ENCODE data around the gene EYS. TPM values are rescaled to one million over a fixed set of nuclear protein-coding genes. Genes with fewer than 3 reads are reported as not detected.

The EYS gene
- total and polyA plus RNA-seq, 3 experiments from 2014 or later, result not detected

DNA sequence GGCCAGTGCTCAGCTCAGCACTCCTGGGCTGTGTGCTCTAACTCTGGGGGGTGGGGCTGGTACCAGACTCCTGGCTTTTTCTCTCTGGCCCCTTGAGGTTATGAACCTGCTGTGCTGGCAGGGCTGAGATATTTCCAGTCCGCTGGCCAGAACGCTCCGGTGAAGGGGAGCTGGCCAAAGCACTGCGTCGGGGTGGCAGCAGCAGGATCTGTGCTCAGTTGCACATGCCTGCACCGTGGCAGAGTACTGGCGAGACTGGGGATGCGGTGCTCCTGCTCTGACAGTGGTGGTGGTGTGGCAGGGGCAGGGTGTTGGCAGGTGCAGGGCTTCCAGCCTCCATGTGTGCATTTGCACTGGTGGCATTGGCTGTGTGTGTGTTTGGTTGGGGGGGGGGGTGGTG, 1697.0 kb downstream of the EYS start:
- POLR2A ChIA-PET, result no interaction called here
- no peaks in the 10 kb centered on the region for H3K36me3 ChIP-seq (ENCODE audit: insufficient read depth, low read length)

DNA sequence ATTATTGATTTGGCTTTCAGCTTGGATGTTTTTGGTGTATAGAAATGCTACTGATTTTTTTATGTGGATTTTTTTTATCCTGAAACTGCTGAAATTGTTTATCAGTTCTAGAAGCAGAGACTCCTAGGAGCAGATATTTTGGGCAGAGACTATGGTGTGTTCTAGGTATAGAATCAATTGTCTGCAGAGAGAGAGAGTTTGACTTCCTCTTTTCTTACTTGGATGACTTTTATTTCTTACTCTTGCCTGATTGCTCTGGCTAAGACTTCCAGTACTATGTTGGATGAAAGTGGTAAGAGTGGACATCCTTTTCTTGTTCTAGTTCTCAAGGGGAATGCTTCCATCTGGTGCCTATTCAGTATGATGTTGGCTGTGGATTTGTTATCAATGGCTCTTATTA, 1700.8 kb downstream of the EYS start:
- H3K27me3 Mint-ChIP-seq, result peaks cover 0 to 1% of the 10 kb centered on the region in 2 donors
- H3K27me3 ChIP-seq (ENCODE audit: insufficient read depth, low read length, poor library complexity, severe bottlenecking), result no peaks in the 10 kb centered on the region
- H3K9me3 Mint-ChIP-seq, result peaks cover 8 to 22% (median 10%) of the 10 kb centered on the region in 5 donors
- no peaks in the 10 kb centered on the region for H3K36me3 Mint-ChIP-seq
- ChIA-PET POLR2A (no interaction called here), CTCF (no interaction called here)
- H3K4me3 Mint-ChIP-seq, result no peak overlapping the region
- H3K9me3 ChIP-seq (ENCODE audit: low read length), result no peaks in the 10 kb centered on the region
- H3K4me3 ChIP-seq (ENCODE audit: low read length), result no peak overlapping the region
- H3K27ac Mint-ChIP-seq, result no peak overlapping the region
- DNase-seq, result no peak
- no peaks in the 10 kb centered on the region for H3K4me1 Mint-ChIP-seq
- no peaks in the 10 kb centered on the region for H3K4me1 ChIP-seq (ENCODE audit: insufficient read depth, low read length)
- H3K36me3 ChIP-seq (ENCODE audit: insufficient read depth, low read length), result no peaks in the 10 kb centered on the region
- no peak overlapping the region for H3K27ac ChIP-seq (ENCODE audit: low read depth, low read length)

More for the DNA sequence above, 1697.0 kb downstream of the EYS start:
- no peaks in the 10 kb centered on the region for H3K4me1 ChIP-seq (ENCODE audit: insufficient read depth, low read length)
- Mint-ChIP-seq H3K27ac (no peak overlapping the region), H3K27me3 (peaks cover 0 to 1% of the 10 kb centered on the region in 2 donors), H3K4me3 (no peak overlapping the region), H3K4me1 (no peaks in the 10 kb centered on the region), H3K9me3 (peaks cover 7 to 19% (median 14%) of the 10 kb centered on the region in 5 donors), H3K36me3 (no peaks in the 10 kb centered on the region)
- H3K27ac ChIP-seq (ENCODE audit: low read depth, low read length), result no peak overlapping the region
- no peak overlapping the region for H3K4me3 ChIP-seq (ENCODE audit: low read length)
- H3K27me3 ChIP-seq (ENCODE audit: insufficient read depth, low read length, poor library complexity, severe bottlenecking), result no peaks in the 10 kb centered on the region
- no peak for DNase-seq
- CTCF ChIA-PET, result no interaction called here
- H3K9me3 ChIP-seq (ENCODE audit: low read length), result no peaks in the 10 kb centered on the region

DNA sequence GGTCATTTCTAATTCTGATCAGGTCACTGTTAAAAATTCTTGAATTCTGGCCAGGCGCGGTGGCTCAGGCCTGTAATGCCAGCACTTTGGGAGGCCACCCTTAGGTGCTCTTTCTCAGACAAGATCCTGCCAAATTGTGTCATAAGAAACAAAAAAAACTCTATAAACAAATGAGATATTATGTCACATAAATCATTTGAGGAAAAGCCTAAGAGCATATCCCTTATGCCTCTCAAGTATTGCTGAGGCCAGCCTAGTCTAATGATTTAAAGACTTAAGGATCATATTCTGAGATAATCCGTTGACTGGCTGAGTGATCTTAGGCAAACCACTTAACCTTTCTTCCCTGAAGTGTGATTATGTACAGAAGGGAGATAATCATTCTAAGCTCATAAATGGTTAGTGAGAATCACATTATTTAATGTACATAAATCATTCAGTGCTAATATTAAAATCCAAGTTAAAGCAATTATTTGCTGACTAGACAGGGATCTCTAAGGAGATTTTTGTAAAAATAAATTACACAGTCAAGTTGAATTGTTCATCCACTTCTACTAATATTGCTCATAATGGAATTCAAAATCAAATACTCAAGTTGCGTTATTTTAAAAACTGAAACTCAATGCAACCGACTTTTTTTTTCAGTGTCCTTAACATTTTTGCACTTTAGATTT, 1706.1 kb downstream of the EYS start:
- no peak overlapping the region for H3K27ac Mint-ChIP-seq
- no peaks in the 10 kb centered on the region for H3K27me3 Mint-ChIP-seq
- H3K36me3 Mint-ChIP-seq, result no peaks in the 10 kb centered on the region
- no peak for DNase-seq
- H3K9me3 Mint-ChIP-seq, result peaks cover 0 to 10% (median 4%) of the 10 kb centered on the region in 5 donors
- POLR2A ChIA-PET, result no interaction called here
- no peaks in the 10 kb centered on the region for H3K4me1 ChIP-seq (ENCODE audit: insufficient read depth, low read length)
- H3K27me3 ChIP-seq (ENCODE audit: insufficient read depth, low read length, poor library complexity, severe bottlenecking), result no peaks in the 10 kb centered on the region
- H3K27ac ChIP-seq (ENCODE audit: low read depth, low read length), result no peak overlapping the region
- H3K4me3 ChIP-seq (ENCODE audit: low read length), result no peak overlapping the region
- H3K4me3 Mint-ChIP-seq, result no peak overlapping the region
- H3K4me1 Mint-ChIP-seq, result no peaks in the 10 kb centered on the region
- no peaks in the 10 kb centered on the region for H3K9me3 ChIP-seq (ENCODE audit: low read length)
- H3K36me3 ChIP-seq (ENCODE audit: insufficient read depth, low read length), result no peaks in the 10 kb centered on the region
- CTCF ChIA-PET, result no interaction called here

DNA sequence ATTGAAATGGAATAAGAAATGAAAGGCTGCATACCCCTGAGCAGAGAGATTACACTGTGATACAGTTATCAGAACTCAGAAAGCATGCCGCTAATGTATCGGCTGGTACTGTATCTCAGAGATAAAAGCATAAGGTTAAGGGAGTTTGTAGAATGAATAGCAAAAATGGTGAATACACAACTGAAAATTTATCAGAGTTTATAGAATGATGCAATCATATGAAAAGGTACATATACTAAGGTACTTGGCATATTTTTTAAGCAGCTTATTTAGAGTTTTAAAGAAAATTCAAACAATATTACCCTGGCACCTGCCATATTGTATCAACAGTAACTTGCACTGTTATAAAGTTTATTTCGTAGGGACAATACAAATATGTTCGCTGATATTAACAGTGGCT, 1707.4 kb downstream of the EYS start:
- CTCF ChIA-PET, result no interaction called here
- H3K4me3 Mint-ChIP-seq, result no peak overlapping the region
- H3K27me3 ChIP-seq (ENCODE audit: insufficient read depth, low read length, poor library complexity, severe bottlenecking), result no peaks in the 10 kb centered on the region
- no peaks in the 10 kb centered on the region for H3K9me3 ChIP-seq (ENCODE audit: low read length)
- no peak overlapping the region for H3K4me3 ChIP-seq (ENCODE audit: low read length)
- no peaks in the 10 kb centered on the region for H3K4me1 Mint-ChIP-seq
- no peak for DNase-seq
- H3K27me3 Mint-ChIP-seq, result no peaks in the 10 kb centered on the region
- POLR2A ChIA-PET, result no interaction called here
- no peak overlapping the region for H3K27ac Mint-ChIP-seq
- no peak overlapping the region for H3K27ac ChIP-seq (ENCODE audit: low read depth, low read length)
- no peaks in the 10 kb centered on the region for H3K36me3 ChIP-seq (ENCODE audit: insufficient read depth, low read length)
- H3K4me1 ChIP-seq (ENCODE audit: insufficient read depth, low read length), result no peaks in the 10 kb centered on the region
- peaks cover 0 to 6% (median 4%) of the 10 kb centered on the region in 5 donors for H3K9me3 Mint-ChIP-seq
- H3K36me3 Mint-ChIP-seq, result no peaks in the 10 kb centered on the region

DNA sequence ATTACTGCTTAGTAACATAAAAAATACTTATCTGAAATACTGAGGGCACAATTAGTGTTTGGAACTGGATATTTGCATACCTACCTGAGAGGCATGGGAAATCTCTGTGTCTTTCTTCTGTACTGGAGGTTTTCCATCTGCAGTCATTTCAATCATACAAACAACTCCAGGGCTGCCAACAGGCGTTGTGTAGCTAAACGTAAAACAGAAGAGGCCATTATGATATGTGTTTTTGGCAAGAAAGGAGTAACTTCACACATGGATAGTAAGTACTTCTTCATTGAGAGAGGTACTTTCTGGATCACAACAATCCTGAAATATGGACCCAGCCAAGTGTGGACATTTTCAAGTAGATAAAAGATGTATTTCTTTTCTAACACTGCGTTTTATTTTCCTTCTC, 1708.0 kb downstream of the EYS start:
- no peak overlapping the region for H3K27ac Mint-ChIP-seq
- no peaks in the 10 kb centered on the region for H3K36me3 Mint-ChIP-seq
- H3K9me3 ChIP-seq (ENCODE audit: low read length), result no peaks in the 10 kb centered on the region
- no peak for DNase-seq
- H3K27me3 Mint-ChIP-seq, result no peaks in the 10 kb centered on the region
- ChIA-PET CTCF (no interaction called here), POLR2A (no interaction called here)
- H3K4me1 ChIP-seq (ENCODE audit: insufficient read depth, low read length), result no peaks in the 10 kb centered on the region
- no peaks in the 10 kb centered on the region for H3K27me3 ChIP-seq (ENCODE audit: insufficient read depth, low read length, poor library complexity, severe bottlenecking)
- H3K27ac ChIP-seq (ENCODE audit: low read depth, low read length), result no peak overlapping the region
- no peak overlapping the region for H3K4me3 ChIP-seq (ENCODE audit: low read length)
- H3K36me3 ChIP-seq (ENCODE audit: insufficient read depth, low read length), result no peaks in the 10 kb centered on the region
- peaks cover 0 to 6% (median 4%) of the 10 kb centered on the region in 5 donors for H3K9me3 Mint-ChIP-seq
- H3K4me3 Mint-ChIP-seq, result no peak overlapping the region
- H3K4me1 Mint-ChIP-seq, result no peaks in the 10 kb centered on the region

DNA sequence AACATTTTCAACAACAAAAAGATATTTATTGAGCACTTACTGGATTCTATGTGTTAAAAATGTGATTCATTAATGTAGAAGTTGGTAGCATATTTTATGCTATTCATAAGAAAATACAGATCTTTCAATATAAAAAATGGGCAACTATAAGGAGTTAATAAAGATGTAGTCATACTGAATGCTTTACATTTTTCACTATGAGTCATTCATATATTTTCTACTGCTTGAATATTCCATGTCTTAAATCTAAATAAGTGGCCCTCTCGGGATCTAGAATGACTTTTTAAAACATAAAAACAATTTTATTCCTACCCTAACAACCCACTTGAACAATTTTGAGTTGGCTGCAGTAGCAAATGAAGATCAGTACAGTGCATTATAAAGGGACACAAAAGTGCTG, 1709.3 kb downstream of the EYS start:
- H3K9me3 Mint-ChIP-seq, result peaks cover 0 to 7% (median 4%) of the 10 kb centered on the region in 5 donors

DNA sequence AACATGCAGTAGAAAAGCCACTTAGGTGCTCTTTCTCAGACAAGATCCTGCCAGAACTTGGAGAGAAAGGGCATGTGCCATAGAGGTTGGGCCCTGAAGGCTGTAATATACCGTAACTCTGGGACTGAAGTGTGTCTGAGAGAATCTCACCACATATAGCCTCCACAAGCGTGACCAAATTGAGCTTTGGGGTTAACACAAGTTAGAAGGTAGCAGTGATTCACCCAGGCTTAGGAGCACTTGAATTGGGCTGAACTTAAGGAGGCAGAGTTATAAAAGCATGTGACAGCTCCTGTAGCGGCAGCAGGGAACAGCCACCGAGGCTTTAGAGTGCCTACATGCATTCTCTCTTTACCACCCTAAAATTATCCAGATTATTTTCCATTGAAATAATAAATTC, 1709.8 kb downstream of the EYS start:
- H3K4me3 Mint-ChIP-seq, result no peak overlapping the region
- peaks cover 0 to 1% (median 0%) of the 10 kb centered on the region in 3 donors for H3K36me3 Mint-ChIP-seq
- H3K27me3 ChIP-seq (ENCODE audit: insufficient read depth, low read length, poor library complexity, severe bottlenecking), result no peaks in the 10 kb centered on the region
- no peak for DNase-seq
- H3K36me3 ChIP-seq (ENCODE audit: insufficient read depth, low read length), result no peaks in the 10 kb centered on the region
- no peak overlapping the region for H3K27ac ChIP-seq (ENCODE audit: low read depth, low read length)
- H3K27me3 Mint-ChIP-seq, result no peaks in the 10 kb centered on the region
- no peak overlapping the region for H3K4me3 ChIP-seq (ENCODE audit: low read length)
- ChIA-PET POLR2A (no interaction called here), CTCF (no interaction called here)
- H3K27ac Mint-ChIP-seq, result no peak overlapping the region
- no peaks in the 10 kb centered on the region for H3K4me1 ChIP-seq (ENCODE audit: insufficient read depth, low read length)
- peaks cover 0 to 7% (median 4%) of the 10 kb centered on the region in 5 donors for H3K9me3 Mint-ChIP-seq
- no peaks in the 10 kb centered on the region for H3K9me3 ChIP-seq (ENCODE audit: low read length)
- H3K4me1 Mint-ChIP-seq, result no peaks in the 10 kb centered on the region

More for the DNA sequence above, 1709.3 kb downstream of the EYS start:
- Histone ChIP-seq H3K4me1 (ENCODE audit: insufficient read depth, low read length) (no peaks in the 10 kb centered on the region), H3K36me3 (ENCODE audit: insufficient read depth, low read length) (no peaks in the 10 kb centered on the region), H3K9me3 (ENCODE audit: low read length) (no peaks in the 10 kb centered on the region), H3K27me3 (ENCODE audit: insufficient read depth, low read length, poor library complexity, severe bottlenecking) (no peaks in the 10 kb centered on the region), H3K4me3 (ENCODE audit: low read length) (no peak overlapping the region), H3K27ac (ENCODE audit: low read depth, low read length) (no peak overlapping the region)
- no peak overlapping the region for H3K4me3 Mint-ChIP-seq
- ChIA-PET POLR2A (no interaction called here), CTCF (no interaction called here)
- DNase-seq, result no peak
- no peaks in the 10 kb centered on the region for H3K4me1 Mint-ChIP-seq
- H3K27ac Mint-ChIP-seq, result no peak overlapping the region
- H3K27me3 Mint-ChIP-seq, result no peaks in the 10 kb centered on the region
- no peaks in the 10 kb centered on the region for H3K36me3 Mint-ChIP-seq

DNA sequence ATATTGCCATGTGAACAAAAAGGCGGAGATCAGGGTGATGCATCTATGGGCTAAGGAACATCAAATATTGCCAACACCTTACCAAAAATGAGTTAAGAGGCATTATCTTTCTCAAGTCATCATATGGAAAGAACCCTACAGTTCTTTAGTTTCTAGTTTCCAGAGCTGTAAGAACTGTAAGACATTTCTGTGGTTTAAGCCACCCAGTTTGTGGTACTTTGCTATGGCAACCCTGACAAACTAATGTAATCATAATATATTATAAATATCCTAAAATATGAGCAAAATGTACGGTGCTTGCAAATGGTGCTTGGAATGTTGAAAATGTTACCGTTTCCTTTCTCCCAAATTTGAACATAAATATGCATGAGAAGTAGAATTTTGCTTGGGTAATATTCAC, 1721.8 kb downstream of the EYS start:
- H3K4me3 ChIP-seq (ENCODE audit: low read length), result no peak overlapping the region
- no peak for DNase-seq
- no peak overlapping the region for H3K27ac ChIP-seq (ENCODE audit: low read depth, low read length)
- ChIA-PET POLR2A (no interaction called here), CTCF (no interaction called here)
- H3K36me3 ChIP-seq (ENCODE audit: insufficient read depth, low read length), result no peaks in the 10 kb centered on the region
- Mint-ChIP-seq H3K9me3 (peaks cover 0 to 5% (median 0%) of the 10 kb centered on the region in 5 donors), H3K27ac (no peak overlapping the region), H3K36me3 (no peaks in the 10 kb centered on the region), H3K4me1 (no peaks in the 10 kb centered on the region), H3K4me3 (no peak overlapping the region), H3K27me3 (no peaks in the 10 kb centered on the region)
- H3K4me1 ChIP-seq (ENCODE audit: insufficient read depth, low read length), result no peaks in the 10 kb centered on the region
- H3K9me3 ChIP-seq (ENCODE audit: low read length), result no peaks in the 10 kb centered on the region
- no peaks in the 10 kb centered on the region for H3K27me3 ChIP-seq (ENCODE audit: insufficient read depth, low read length, poor library complexity, severe bottlenecking)

DNA sequence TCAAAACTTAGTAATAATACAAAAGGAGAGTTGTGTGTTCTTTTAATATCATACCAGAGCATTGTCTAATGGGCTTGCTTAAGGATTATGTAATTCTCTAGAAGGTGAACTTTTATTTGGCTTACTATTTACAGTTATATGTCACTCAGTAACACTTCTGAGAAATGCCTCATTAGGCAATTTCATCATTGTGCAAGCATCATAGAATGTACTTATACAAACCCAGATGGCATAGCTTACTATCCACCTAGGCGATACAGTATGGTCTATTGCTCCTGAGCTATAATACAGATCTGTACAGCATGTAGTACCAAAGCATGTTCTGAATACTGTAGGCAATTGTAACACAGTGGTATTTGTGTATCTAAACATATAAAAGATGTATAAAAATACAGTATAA, 1731.3 kb downstream of the EYS start:
- Histone ChIP-seq H3K4me3 (ENCODE audit: low read length) (no peak overlapping the region), H3K27ac (ENCODE audit: low read depth, low read length) (no peak overlapping the region), H3K27me3 (ENCODE audit: insufficient read depth, low read length, poor library complexity, severe bottlenecking) (no peaks in the 10 kb centered on the region), H3K9me3 (ENCODE audit: low read length) (no peaks in the 10 kb centered on the region), H3K36me3 (ENCODE audit: insufficient read depth, low read length) (no peaks in the 10 kb centered on the region), H3K4me1 (ENCODE audit: insufficient read depth, low read length) (no peaks in the 10 kb centered on the region)
- Mint-ChIP-seq H3K27ac (no peak overlapping the region), H3K4me1 (no peaks in the 10 kb centered on the region), H3K27me3 (no peaks in the 10 kb centered on the region), H3K9me3 (peaks cover 0 to 2% (median 2%) of the 10 kb centered on the region in 5 donors), H3K4me3 (no peak overlapping the region), H3K36me3 (no peaks in the 10 kb centered on the region)
- ChIA-PET CTCF (no interaction called here), POLR2A (no interaction called here)
- no peak for DNase-seq

Measured in CD8-positive, alpha-beta memory T cell (primary cell).